Panc1 (cell line): Measurements from ENCODE around the gene SLC41A3.

Experiments used
- CTCF ChIP-seq: fragments of 450-650 bp; IDR thresholded peaks from 2 replicates; pipeline ENCODE4 v1.5.1; 2017; ENCODE audit warnings: mild to moderate bottlenecking
- POLR2AphosphoS5 ChIP-seq: IDR thresholded peaks from 2 replicates; pipeline ENCODE4 v1.6.1; 2012; ENCODE audit warnings: mild to moderate bottlenecking, low read depth, low read length, moderate library complexity

GRCh38 chr3:126004217-126004616, 79.7 kb downstream of the SLC41A3 start:
- TF ChIP-seq POLR2AphosphoS5 (no peak), CTCF (no peak)
